Sigmoid colon (tissue), 7 donors: ENCODE results near the gene STAP2. TPM values are rescaled to one million over a fixed set of nuclear protein-coding genes. Genes with fewer than 3 reads are reported as not detected.
A peak's percentile ranks its signal among the peaks of the same experiment; 100 is the strongest.

Source experiments
- DNase-seq: peaks from one replicate; pipeline ENCODE4 v3.0.0-alpha.2; 2019
- H3K27ac ChIP-seq, 4 donors: fragments of 200-600 bp; sonication (generic); one replicate each; pipeline ENCODE4 v1.5.1; 2016 to 2019; ENCODE audit warnings: mild to moderate bottlenecking in 1 of 4
- H3K27me3 ChIP-seq, 3 donors: fragments of 200-600 bp; sonication (generic); one replicate each; pipeline ENCODE4 v1.5.1; 2019; ENCODE audit warnings: mild to moderate bottlenecking in 1 of 3
- H3K36me3 ChIP-seq, 4 donors: fragments of 200-600 bp; sonication (generic); one replicate each; pipeline ENCODE4 v1.5.1; 2016 to 2019
- H3K4me1 ChIP-seq, 4 donors: fragments of 200-600 bp; sonication (generic); one replicate each; pipeline ENCODE4 v1.5.1; 2017 to 2019
- H3K4me3 ChIP-seq, 4 donors: fragments of 200-600 bp; sonication (generic); one replicate each; pipeline ENCODE4 v1.5.1; 2017 to 2019; ENCODE audit warnings: mild to moderate bottlenecking in 2 of 4, moderate library complexity in 1 of 4
- H3K9me3 ChIP-seq, 4 donors: fragments of 200-600 bp in 3 of 4; sonication (generic) in 3 of 4; one replicate each; pipeline versions ENCODE4 v1.5.1 to v1.6.1; 2013 to 2019
- EP300 ChIP-seq, 4 donors: sonication (generic); formaldehyde crosslinking; IDR thresholded peaks; one replicate each; pipeline ENCODE4 v1.6.1; 2017; ENCODE audit warnings: antibody characterized with exemption in 4 of 4
- POLR2A ChIP-seq, 2 donors: fragments of 450-650 bp; IDR thresholded peaks; one replicate each; pipeline ENCODE4 v1.6.1; 2016; ENCODE audit warnings: antibody characterized with exemption in 2 of 2, mild to moderate bottlenecking in 2 of 2, moderate library complexity in 2 of 2
- POLR2AphosphoS5 ChIP-seq, 4 donors: sonication (generic); formaldehyde crosslinking; IDR thresholded peaks; one replicate each; pipeline ENCODE4 v1.6.1; 2017; ENCODE audit warnings: antibody characterized with exemption in 4 of 4
- WGBS, 2 donors: extraction: QIAGEN DNeasy Blood & Tissue Kit; methylation state at CpG; one replicate each; pipeline ENCODE4 v1.1.7; 2013; 5-methylcytosine and 5-hydroxymethylcytosine counted together
- intact Hi-C: fragments of 100-400 bp; cut with DNase I; formaldehyde crosslinking; loops from one replicate; pipeline ENCODE4 v1.15.1; 2023
- polyA plus RNA-seq, 3 donors: library from polyadenylated mRNA; stranded (reverse); fragments of 200-250 nt; gene quantifications; one replicate each; pipeline ENCODE4 v1.2.3, GENCODE V29; 2013
- total RNA-seq, 4 donors: library from RNA; depleted of rRNA; stranded (reverse); fragments of >200 nt; gene quantifications; one replicate each; pipeline ENCODE4 v1.1.0, GENCODE V29; 2016
- TF ChIP-seq, protein P1 (sequence below), 4 experiments: fragments of 450-650 bp in 3 of 4; fragments of 200-600 bp in 1 of 4; IDR thresholded peaks; one replicate each; pipeline ENCODE4 v1.5.1; 2016 to 2019; ENCODE audit warnings: antibody characterized with exemption in 4 of 4, mild to moderate bottlenecking in 3 of 4, moderate library complexity in 2 of 4
- donor health status: healthy with polysubstance abuse.
- donor health status: Bipolar disorder and iron deficiency.
- donor health status: healthy.

Gene STAP2
- total and polyA plus RNA-seq, 7 donors, result 0.99 to 313 (median 5.5) TPM

DNA sequence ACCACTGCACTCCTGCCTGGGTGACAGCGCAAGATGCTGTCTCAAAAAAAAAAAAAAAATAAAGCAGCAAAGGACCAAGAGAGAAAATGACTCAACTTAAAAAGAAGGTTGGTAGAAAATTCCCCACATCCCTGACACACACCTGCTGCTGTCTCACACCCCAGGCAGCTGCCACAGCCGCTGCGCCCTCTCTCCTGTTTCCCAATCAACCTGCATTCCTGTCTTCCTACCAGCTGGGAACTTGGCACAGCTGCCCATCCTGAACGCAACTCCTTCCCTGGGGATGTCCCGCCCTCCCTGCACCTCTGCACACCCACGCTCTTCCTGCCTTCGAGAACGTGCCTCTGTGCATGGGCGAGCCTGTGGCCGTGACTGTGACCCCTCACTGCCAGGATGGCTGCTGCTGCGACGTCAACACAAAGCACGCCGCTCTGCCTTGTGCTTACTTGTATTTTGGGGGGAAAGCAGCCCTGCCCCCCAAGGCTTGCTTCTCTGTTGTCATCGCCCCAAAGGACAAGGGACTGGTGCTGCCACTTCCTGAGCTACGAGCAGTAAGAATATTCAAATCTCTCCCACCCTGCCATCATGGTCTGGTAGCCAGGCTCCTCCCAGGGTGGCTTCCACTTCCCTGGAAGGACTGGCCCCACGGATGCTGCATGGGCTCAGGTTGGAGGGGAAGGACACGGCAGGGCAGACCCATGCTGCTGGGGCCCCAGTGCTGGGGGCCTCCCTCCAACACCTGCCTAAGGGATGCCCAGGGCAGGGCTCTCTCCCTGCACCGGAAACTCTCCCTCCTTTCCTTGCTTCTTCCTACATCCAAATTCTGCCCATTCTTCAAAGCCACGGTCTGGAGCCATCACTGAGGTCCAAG lies 41.0 kb upstream of the STAP2 start:
- peak; percentile 71 for DNase-seq
- 35 to 42% methylated on average over 20 of the region's 20 CpGs for WGBS, 2 donors
- TF ChIP-seq POLR2AphosphoS5 (IDR thresholded peaks at IDR 0.05) (peak in 1 of 4 donors; percentile 26), EP300 (IDR thresholded peaks at IDR 0.05) (no peak), POLR2A (IDR thresholded peaks at IDR 0.05) (no peak)
- H3K27me3 ChIP-seq, result no peaks in the 10 kb centered on the region
- H3K4me1 ChIP-seq, result peaks cover 0 to 49% (median 46%) of the 10 kb centered on the region in 4 donors
- peak overlapping the region in 2 of 4 donors; percentile 9 to 60 for H3K27ac ChIP-seq
- intact Hi-C loops, result no loop called here
- H3K9me3 ChIP-seq, result no peaks in the 10 kb centered on the region
- H3K36me3 ChIP-seq, result peaks cover 0 to 6% (median 0%) of the 10 kb centered on the region in 4 donors
- no peak overlapping the region for H3K4me3 ChIP-seq

DNA sequence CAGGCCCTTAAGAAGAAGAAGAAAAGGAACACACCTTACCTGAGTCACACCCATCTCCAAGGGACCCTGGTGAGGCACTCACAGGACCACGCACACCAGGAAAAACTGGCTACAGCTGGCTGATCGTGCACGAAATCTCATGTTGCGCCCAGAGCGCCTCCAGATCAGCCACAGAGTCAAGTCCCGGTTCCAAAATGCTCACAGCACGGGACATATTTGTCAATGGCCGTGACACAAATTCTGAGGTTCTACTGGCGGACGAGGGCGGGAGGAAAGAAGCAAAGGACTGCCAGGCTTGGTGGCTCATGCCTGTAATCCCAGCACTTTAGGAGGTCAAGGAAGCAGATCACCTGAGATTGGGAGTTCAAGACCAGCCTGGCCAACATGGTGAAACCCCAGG lies 40.3 kb upstream of the STAP2 start:
- WGBS, 2 donors, result 83 to 91% methylated on average over 11 of the region's 11 CpGs
- H3K27ac ChIP-seq, result peak overlapping the region in 1 of 4 donors; percentile 60
- DNase-seq, result no peak
- no peaks in the 10 kb centered on the region for H3K9me3 ChIP-seq
- H3K4me1 ChIP-seq, result peaks cover 0 to 57% (median 53%) of the 10 kb centered on the region in 4 donors
- H3K4me3 ChIP-seq, result no peak overlapping the region
- peaks cover 0 to 6% (median 0%) of the 10 kb centered on the region in 4 donors for H3K36me3 ChIP-seq
- intact Hi-C loops, result no loop called here
- no peaks in the 10 kb centered on the region for H3K27me3 ChIP-seq
- TF ChIP-seq POLR2AphosphoS5 (IDR thresholded peaks at IDR 0.05), result no peak
- no peak for TF ChIP-seq EP300 (IDR thresholded peaks at IDR 0.05)
- TF ChIP-seq, protein P1, sequence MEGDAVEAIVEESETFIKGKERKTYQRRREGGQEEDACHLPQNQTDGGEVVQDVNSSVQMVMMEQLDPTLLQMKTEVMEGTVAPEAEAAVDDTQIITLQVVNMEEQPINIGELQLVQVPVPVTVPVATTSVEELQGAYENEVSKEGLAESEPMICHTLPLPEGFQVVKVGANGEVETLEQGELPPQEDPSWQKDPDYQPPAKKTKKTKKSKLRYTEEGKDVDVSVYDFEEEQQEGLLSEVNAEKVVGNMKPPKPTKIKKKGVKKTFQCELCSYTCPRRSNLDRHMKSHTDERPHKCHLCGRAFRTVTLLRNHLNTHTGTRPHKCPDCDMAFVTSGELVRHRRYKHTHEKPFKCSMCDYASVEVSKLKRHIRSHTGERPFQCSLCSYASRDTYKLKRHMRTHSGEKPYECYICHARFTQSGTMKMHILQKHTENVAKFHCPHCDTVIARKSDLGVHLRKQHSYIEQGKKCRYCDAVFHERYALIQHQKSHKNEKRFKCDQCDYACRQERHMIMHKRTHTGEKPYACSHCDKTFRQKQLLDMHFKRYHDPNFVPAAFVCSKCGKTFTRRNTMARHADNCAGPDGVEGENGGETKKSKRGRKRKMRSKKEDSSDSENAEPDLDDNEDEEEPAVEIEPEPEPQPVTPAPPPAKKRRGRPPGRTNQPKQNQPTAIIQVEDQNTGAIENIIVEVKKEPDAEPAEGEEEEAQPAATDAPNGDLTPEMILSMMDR (IDR thresholded peaks at IDR 0.05), result no peak
- no peak for TF ChIP-seq POLR2A (IDR thresholded peaks at IDR 0.05)

DNA sequence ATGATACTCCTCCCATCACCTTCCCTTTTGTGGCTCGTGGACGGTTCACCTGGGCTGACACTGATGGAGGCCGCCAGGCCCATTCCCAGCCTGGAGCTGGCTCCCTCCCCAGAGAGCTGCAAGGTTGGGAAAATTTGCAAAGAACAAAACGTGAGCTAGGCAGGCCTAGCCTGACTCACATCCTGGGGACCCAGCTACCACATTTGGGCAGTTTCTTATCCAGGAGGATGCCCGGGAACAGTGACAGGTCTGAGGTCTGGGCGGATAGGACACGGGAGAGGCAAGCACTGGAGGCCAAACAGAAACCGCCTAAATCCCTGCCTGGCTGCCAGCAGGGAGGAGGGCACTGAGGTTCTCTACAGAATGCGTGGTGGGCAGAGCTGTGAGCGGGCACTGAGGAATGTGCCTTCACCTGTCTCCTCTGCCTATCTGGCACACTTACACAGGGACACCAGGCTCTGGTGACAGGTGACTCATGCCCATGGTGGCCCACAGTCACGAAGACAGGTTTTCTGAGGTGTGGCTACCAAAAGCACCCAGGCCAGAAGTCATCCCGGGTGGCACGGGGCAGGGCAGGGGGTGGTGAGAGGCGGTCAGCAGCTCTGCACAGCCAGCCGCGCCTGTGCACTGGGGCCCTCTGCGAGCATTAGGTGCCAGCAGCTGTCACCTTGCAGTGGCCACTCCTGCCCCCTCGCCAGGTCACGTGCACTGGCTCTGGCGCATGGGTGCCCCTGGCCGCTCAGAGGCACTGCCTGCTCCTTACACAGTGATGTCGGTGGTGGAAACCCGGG lies 38.6 kb upstream of the STAP2 start:
- H3K9me3 ChIP-seq, result no peaks in the 10 kb centered on the region
- H3K27ac ChIP-seq, result peak overlapping the region; percentile 77 to 83 (median 82)
- no peaks in the 10 kb centered on the region for H3K27me3 ChIP-seq
- 88 to 90% methylated on average over 23 of the region's 23 CpGs for WGBS, 2 donors
- no peak for TF ChIP-seq POLR2AphosphoS5 (IDR thresholded peaks at IDR 0.05)
- TF ChIP-seq EP300 (IDR thresholded peaks at IDR 0.05), result no peak
- TF ChIP-seq, protein P1 (IDR thresholded peaks at IDR 0.05), result no peak
- TF ChIP-seq POLR2A (IDR thresholded peaks at IDR 0.05), result no peak
- DNase-seq, result peak; percentile 61
- no peaks in the 10 kb centered on the region for H3K36me3 ChIP-seq
- no peak overlapping the region for H3K4me3 ChIP-seq
- peaks cover 0 to 73% (median 68%) of the 10 kb centered on the region in 4 donors for H3K4me1 ChIP-seq
- intact Hi-C loops, result no loop called here

DNA sequence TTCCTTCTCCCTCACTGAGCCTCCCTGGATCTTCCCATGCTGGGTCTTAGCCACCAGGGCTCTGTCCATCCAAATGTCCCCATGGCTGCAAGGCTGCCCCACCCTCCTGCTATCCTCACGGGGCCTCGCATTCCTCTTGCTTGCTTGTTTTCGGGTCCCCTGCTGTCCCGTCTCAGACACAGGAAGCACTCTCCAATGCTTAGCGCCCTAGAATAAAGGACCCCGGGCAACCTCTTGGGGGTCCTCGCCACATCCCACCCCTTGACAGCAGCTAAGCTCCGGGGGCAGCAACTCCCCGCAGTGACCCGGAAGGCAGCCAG lies 38.0 kb upstream of the STAP2 start:
- H3K36me3 ChIP-seq, result no peaks in the 10 kb centered on the region
- H3K27ac ChIP-seq, result peak overlapping the region; percentile 77 to 83 (median 82)
- no peaks in the 10 kb centered on the region for H3K27me3 ChIP-seq
- WGBS, 2 donors, result 85 to 91% methylated on average over 10 of the region's 10 CpGs
- TF ChIP-seq, protein P1 (IDR thresholded peaks at IDR 0.05), result no peak
- TF ChIP-seq EP300 (IDR thresholded peaks at IDR 0.05), result no peak
- no peak for TF ChIP-seq POLR2AphosphoS5 (IDR thresholded peaks at IDR 0.05)
- TF ChIP-seq POLR2A (IDR thresholded peaks at IDR 0.05), result no peak
- DNase-seq, result no peak
- no peak overlapping the region for H3K4me3 ChIP-seq
- H3K4me1 ChIP-seq, result peaks cover 0 to 79% (median 70%) of the 10 kb centered on the region in 4 donors
- H3K9me3 ChIP-seq, result no peaks in the 10 kb centered on the region
- intact Hi-C loops, result no loop called here
